MCF 10A (cell line): ENCODE results near the gene HS3ST5. TPM values are rescaled to one million over a fixed set of nuclear protein-coding genes. Genes with fewer than 3 reads are reported as not detected.

Experiments used
- BruUV-seq: library from RNA; stranded (reverse); fragments of 400-500 nt; replicated peaks from 2 replicates; lab custom pipeline; 2021; lab: Mats Ljungman, UMichigan
- CTCF ChIA-PET: fragments of 300-600 bp; sonication (Branson Sonifier 250); formaldehyde crosslinking; extraction: SDS; loops from one replicate; lab custom pipeline; 2021; ENCODE audit warnings: antibody characterized with exemption, inconsistent platforms; lab: Yijun Ruan, JAX
- POLR2A ChIA-PET: fragments of 300-600, 350-650 bp; sonication (Branson Sonifier 250); formaldehyde crosslinking; extraction: SDS; loops from one replicate; lab custom pipeline; 2020; ENCODE audit warnings: antibody characterized with exemption, inconsistent platforms; lab: Yijun Ruan, JAX
- DNase-seq: peaks from one replicate; pipeline ENCODE4 v3.0.0-alpha.2; 2018; ENCODE audit not compliant: unreplicated experiment
- H3K27ac Mint-ChIP-seq: one replicate; pipeline ENCODE4 v1.8.0; 2022; ENCODE audit warnings: mild to moderate bottlenecking, low read depth, mixed read lengths; ENCODE audit not compliant: unreplicated experiment
- H3K27me3 Mint-ChIP-seq: one replicate; pipeline ENCODE4 v1.8.0; 2022; ENCODE audit warnings: mixed read lengths; ENCODE audit not compliant: insufficient read depth, unreplicated experiment
- H3K36me3 Mint-ChIP-seq: one replicate; pipeline ENCODE4 v1.8.0; 2022; ENCODE audit warnings: mild to moderate bottlenecking, moderate library complexity, mixed read lengths; ENCODE audit not compliant: insufficient read depth, unreplicated experiment
- H3K4me1 Mint-ChIP-seq: one replicate; pipeline ENCODE4 v1.8.0; 2022; ENCODE audit warnings: mixed read lengths; ENCODE audit not compliant: insufficient read depth, unreplicated experiment
- H3K4me3 Mint-ChIP-seq: one replicate; pipeline ENCODE4 v1.8.0; 2022; ENCODE audit warnings: mild to moderate bottlenecking, moderate library complexity, mixed read lengths; ENCODE audit not compliant: unreplicated experiment
- H3K9me3 Mint-ChIP-seq: one replicate; pipeline ENCODE4 v1.8.0; 2022; ENCODE audit warnings: mixed read lengths; ENCODE audit not compliant: unreplicated experiment
- CTCF ChIP-seq: fragments of 200-600 bp; IDR thresholded peaks from one replicate; pipeline ENCODE4 v1.8.0; 2022; ENCODE audit warnings: antibody characterized with exemption, mild to moderate bottlenecking; ENCODE audit not compliant: unreplicated experiment
- intact Hi-C: fragments of 100-400 bp; cut with micrococcal nuclease; formaldehyde crosslinking; loops from 2 replicates; pipeline ENCODE4 v1.14.1; 2022
- total RNA-seq: library from RNA; stranded (reverse); gene quantifications from 2 replicates; pipeline ENCODE4 v1.2.3, GENCODE V29; 2022

Gene HS3ST5
- total RNA-seq, 1 experiment from 2014 or later: not detected

- H3K27ac Mint-ChIP-seq: no peak overlapping the region
- H3K9me3 Mint-ChIP-seq: no peaks in the 10 kb centered on the region
- H3K4me1 Mint-ChIP-seq: no peaks in the 10 kb centered on the region
- no peaks in the 10 kb centered on the region for H3K36me3 Mint-ChIP-seq
- intact Hi-C loops: no loop called here
- H3K4me3 Mint-ChIP-seq: no peak overlapping the region
- DNase-seq: no peak
- BruUV-seq: no TSS peak
- H3K27me3 Mint-ChIP-seq: peaks cover 56% of the 10 kb centered on the region
- no peak for TF ChIP-seq CTCF
- CTCF ChIA-PET: interaction anchor here (0.7 to 0.9 kb wide), 2 partner anchors 37 to 160 kb away, joined by 3 read pairs; no protein-coding TSS in a partner anchor
- POLR2A ChIA-PET: no interaction called here
Measured at GRCh38 chr6:114267897-114268296, 74.9 kb downstream of the HS3ST5 start.

GRCh38 chr6:114260810-114261209 is 82.0 kb downstream of the HS3ST5 start:
- intact Hi-C loops: no loop called here
- no peak overlapping the region for H3K4me3 Mint-ChIP-seq
- no peak for TF ChIP-seq CTCF

GRCh38 chr6:114258376-114258775 is 84.4 kb downstream of the HS3ST5 start:
- no TSS peak for BruUV-seq
- Mint-ChIP-seq H3K36me3 (no peaks in the 10 kb centered on the region), H3K27me3 (peaks cover 29% of the 10 kb centered on the region), H3K4me1 (no peaks in the 10 kb centered on the region), H3K4me3 (no peak overlapping the region), H3K9me3 (peaks cover 7% of the 10 kb centered on the region), H3K27ac (no peak overlapping the region)
- CTCF ChIA-PET: no interaction called here
- DNase-seq: no peak
- TF ChIP-seq CTCF: no peak
- POLR2A ChIA-PET: no interaction called here
- intact Hi-C loops: no loop called here

More at GRCh38 chr6:114260810-114261209, 82.0 kb downstream of the HS3ST5 start:
- Mint-ChIP-seq H3K27me3 (peaks cover 54% of the 10 kb centered on the region), H3K4me1 (no peaks in the 10 kb centered on the region), H3K27ac (no peak overlapping the region), H3K36me3 (no peaks in the 10 kb centered on the region), H3K9me3 (no peaks in the 10 kb centered on the region)
- POLR2A ChIA-PET: no interaction called here
- BruUV-seq: no TSS peak
- no peak for DNase-seq
- CTCF ChIA-PET: interaction anchor here (0.6 to 0.7 kb wide), 2 partner anchors 34 to 1134 kb away, joined by 3 to 4 read pairs; no protein-coding TSS in a partner anchor

- CTCF ChIA-PET: interaction anchor here (0.5 to 0.6 kb wide), 2 partner anchors 64 to 105 kb away, joined by 3 to 4 read pairs; no protein-coding TSS in a partner anchor
Measured at GRCh38 chr6:114253431-114253830, 89.4 kb downstream of the HS3ST5 start.

More at GRCh38 chr6:114253431-114253830, 89.4 kb downstream of the HS3ST5 start:
- no TSS peak for BruUV-seq
- POLR2A ChIA-PET: no interaction called here
- peaks cover 7% of the 10 kb centered on the region for H3K9me3 Mint-ChIP-seq
- no peak overlapping the region for H3K27ac Mint-ChIP-seq
- H3K4me3 Mint-ChIP-seq: no peak overlapping the region
- intact Hi-C loops: no loop called here
- no peaks in the 10 kb centered on the region for H3K4me1 Mint-ChIP-seq
- peak; percentile 21 for DNase-seq
- H3K27me3 Mint-ChIP-seq: peaks cover 12% of the 10 kb centered on the region
- H3K36me3 Mint-ChIP-seq: no peaks in the 10 kb centered on the region
- TF ChIP-seq CTCF: no peak
